GM19099 (cell line): Measurements from ENCODE around the gene NGDN.

Experiments used
- POLR2A ChIP-seq: IDR thresholded peaks from 3 replicates; pipeline ENCODE4 v1.6.1; 2011; ENCODE audit warnings: low read depth; ENCODE audit not compliant: insufficient read length; ENCODE audit errors: extremely low read depth

Gene NGDN

DNA sequence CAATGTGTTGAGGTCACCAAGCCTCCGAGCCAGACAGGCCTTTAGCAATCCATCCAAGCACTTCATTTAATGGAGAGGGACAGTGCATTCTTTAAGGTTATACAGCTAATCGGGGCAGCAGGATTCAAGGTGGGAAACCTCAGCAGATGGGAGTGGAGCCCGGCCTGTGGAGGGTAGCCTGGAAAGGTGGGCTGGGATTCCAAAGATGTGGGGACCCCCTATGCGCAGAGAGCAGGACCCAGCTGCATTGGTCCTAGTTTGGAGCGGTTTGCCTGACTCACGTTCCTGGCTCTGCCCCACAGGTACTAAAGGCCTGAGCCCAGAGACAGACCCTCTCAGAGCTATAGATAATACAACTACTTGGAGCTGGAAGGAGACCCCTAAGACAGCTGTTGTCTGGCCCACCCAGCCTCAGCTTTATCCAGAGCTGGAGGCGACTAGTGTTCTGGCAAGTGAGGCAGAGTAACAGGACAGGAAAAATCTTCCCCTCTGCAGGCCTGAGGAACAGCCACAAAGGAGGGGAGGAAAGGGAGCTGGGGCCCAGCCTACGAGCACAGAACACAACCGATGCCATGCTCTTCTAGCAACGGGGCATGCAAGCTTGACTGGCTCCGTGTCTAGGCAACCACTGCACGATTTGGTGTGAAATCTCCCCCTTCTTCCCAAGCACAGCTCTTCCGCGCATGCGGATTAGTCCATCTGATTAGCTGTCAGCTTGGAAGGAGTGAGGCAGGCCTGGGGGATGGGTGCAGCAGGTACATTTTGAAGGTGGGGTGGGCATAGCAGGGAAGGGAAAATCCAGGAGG lies 33.0 kb upstream of the NGDN start:
- no peak for TF ChIP-seq POLR2A

- TF ChIP-seq POLR2A = no peak
Observed at GRCh38 chr14:23437133-23438100, 32.1 kb upstream of the NGDN start.

GRCh38 chr14:23438101-23438971 lies 31.2 kb upstream of the NGDN start:
- no peak for TF ChIP-seq POLR2A

DNA sequence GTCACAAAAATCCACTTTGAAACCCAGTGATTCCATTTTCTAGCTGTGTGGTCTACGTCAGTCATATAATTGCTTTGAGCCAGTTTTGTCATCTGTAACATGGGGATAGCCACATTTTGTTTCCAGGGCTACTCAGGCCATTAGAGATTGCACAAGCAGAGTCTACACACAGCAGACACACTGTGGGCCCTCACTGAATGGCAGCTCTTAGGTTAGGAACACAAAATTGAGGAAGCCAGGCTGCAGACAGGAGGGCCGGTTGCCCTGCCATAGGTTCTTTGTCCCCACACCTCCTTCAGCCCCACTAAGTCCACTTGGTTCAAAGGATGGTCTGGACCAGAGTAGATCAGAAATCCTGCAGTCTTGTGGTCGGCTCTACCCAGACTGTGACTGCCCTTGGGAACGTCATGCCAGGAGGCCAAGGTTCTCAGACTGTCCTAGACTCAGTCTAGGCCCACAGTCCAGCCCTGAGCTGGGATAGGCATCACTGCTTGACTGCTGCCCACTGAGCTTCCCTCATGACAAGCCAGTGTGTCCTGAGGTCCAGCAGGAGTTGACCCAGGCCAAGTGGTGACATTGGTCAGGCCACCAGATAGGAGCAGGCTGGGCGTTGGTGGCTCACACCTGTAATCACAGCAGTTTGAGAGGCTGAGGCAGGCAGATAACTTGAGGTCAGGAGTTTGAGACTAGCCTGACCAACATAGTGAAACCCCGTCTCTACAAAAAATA lies 30.2 kb upstream of the NGDN start:
- TF ChIP-seq POLR2A = no peak

- TF ChIP-seq POLR2A = no peak
Observed at GRCh38 chr14:23441076-23441475, 28.4 kb upstream of the NGDN start.

DNA sequence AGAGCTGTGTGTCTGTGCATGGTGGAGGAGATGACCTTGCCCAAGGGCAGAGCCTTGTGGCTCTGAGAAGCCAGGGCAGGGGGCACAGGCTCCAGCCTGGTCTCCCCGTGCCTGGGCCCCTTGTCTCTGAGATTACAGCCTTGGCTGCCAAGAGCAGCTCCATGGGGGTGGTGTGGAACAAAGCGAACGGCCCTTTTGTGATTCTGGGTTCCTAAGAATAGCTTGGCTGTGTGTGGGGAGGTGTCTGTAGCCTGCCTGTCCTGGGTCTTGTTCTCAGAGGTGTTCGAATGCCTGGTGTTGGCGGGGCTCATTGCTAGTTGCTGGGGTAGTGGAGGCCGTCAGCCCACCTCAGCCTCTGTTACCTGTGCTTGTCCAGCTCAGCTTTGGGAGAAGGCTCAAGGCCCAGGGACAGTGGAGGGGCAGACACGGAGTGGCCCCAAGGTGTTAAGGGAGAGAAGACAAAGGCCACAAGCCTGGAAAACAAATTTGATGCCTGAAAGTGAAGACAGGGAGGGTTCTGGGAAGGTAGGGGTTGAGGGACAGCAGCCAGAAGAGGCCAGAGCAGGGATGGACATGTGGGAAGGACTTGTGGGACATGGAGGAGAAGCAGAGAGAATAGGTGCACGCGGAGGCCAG lies 26.7 kb upstream of the NGDN start:
- TF ChIP-seq POLR2A = no peak

- no peak for TF ChIP-seq POLR2A
Observed at GRCh38 chr14:23443411-23443812, 26.1 kb upstream of the NGDN start.

DNA sequence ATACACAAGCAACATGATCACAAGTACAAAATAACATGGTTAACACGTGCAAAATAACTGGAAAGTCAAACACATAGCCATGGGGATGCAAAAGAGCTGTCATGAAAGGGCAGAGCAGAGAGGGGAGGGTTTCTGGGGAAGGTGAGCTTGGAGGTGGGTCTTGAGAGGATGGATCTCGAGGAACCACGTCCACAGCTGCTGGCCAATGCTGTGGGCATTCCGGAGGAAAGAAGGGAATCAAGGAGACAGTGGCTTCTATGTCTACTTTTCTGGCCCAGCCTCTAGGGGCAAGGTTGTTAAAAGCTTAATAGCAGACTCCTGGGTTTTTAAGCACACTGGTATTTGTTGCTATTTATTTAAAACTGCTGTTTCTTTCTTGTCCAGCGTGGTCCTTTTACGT lies 25.6 kb upstream of the NGDN start:
- TF ChIP-seq POLR2A = no peak

GRCh38 chr14:23444314-23444713 lies 25.2 kb upstream of the NGDN start:
- no peak for TF ChIP-seq POLR2A

- no peak for TF ChIP-seq POLR2A
Observed at GRCh38 chr14:23445773-23446172, 23.7 kb upstream of the NGDN start.

DNA sequence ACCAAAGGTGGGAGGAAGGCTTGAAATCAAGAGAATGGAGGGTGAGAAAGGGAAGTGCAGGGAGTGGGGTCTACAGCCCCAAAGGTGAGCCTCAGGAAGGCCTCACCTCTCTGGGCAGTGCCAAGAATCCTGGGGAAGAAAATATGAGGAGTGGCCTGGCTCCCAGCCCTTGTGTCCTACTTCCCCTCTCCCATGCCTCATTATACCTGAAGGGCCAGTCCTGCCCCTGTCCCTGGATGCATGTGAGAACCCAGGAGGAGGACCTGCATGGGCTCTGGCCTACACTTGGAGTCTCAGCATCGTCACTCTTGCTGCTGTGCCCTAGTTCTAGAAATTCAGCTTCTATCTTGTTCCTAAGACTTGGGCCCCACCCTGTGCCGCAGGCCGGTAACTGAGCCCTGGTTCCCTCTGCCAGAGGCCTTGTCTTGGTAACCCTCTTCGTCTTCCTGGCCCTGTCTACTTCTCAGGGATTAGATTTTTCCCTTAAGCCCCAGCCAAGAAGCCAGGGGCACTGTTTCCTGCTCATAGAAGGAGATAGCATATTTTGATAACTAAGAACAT lies 23.1 kb upstream of the NGDN start:
- TF ChIP-seq POLR2A = no peak

GRCh38 chr14:23447361-23448350 lies 21.8 kb upstream of the NGDN start:
- no peak for TF ChIP-seq POLR2A
